H9 (cell line): Measurements from ENCODE around the gene BRD1. TPM values are rescaled to one million over a fixed set of nuclear protein-coding genes. Genes with fewer than 3 reads are reported as not detected.

Source experiments
- DNase-seq: peaks from one replicate; pipeline ENCODE4 v3.0.0-alpha.2; 2017
- H2AFZ ChIP-seq: one replicate; pipeline ENCODE4 v1.6.1; 2013; ENCODE audit warnings: mild to moderate bottlenecking, low read length, control low read depth, moderate library complexity
- H2AK5ac ChIP-seq: 2 replicates; pipeline ENCODE4 v1.6.1; 2013; ENCODE audit warnings: low read length, control low read depth, mixed read lengths; ENCODE audit not compliant: insufficient read length
- H2BK120ac ChIP-seq: one replicate; pipeline ENCODE4 v1.6.1; 2013; ENCODE audit warnings: low read depth, mild to moderate bottlenecking, low read length, control low read depth, inconsistent platforms; ENCODE audit not compliant: poor library complexity, severe bottlenecking
- H2BK12ac ChIP-seq: 2 replicates; pipeline ENCODE4 v1.6.1; 2013; ENCODE audit warnings: low read length, control low read depth, mixed read lengths, low read depth; ENCODE audit not compliant: insufficient read length
- H2BK15ac ChIP-seq: 2 replicates; pipeline ENCODE4 v1.6.1; 2013; ENCODE audit warnings: low read depth, low read length, control low read depth
- H2BK20ac ChIP-seq: one replicate; pipeline ENCODE4 v1.6.1; 2013; ENCODE audit warnings: low read depth, mild to moderate bottlenecking, low read length, control low read depth, inconsistent platforms; ENCODE audit not compliant: poor library complexity, severe bottlenecking
- H2BK5ac ChIP-seq: 2 replicates; pipeline ENCODE4 v1.6.1; 2013; ENCODE audit warnings: low read length, control low read depth, mixed read lengths; ENCODE audit not compliant: insufficient read length
- H3K14ac ChIP-seq: 2 replicates; pipeline ENCODE4 v1.6.1; 2013; ENCODE audit warnings: low read length, control low read depth; ENCODE audit not compliant: insufficient read depth
- H3K18ac ChIP-seq: 2 replicates; pipeline ENCODE4 v1.6.1; 2013; ENCODE audit warnings: low read depth, mild to moderate bottlenecking, mixed read lengths, low read length, control low read depth; ENCODE audit not compliant: insufficient read length
- H3K23ac ChIP-seq: 2 replicates; pipeline ENCODE4 v1.6.1; 2013; ENCODE audit warnings: low read length, control low read depth, mixed read lengths, low read depth; ENCODE audit not compliant: insufficient read length
- H3K23me2 ChIP-seq: 2 replicates; pipeline ENCODE4 v1.6.1; 2013; ENCODE audit warnings: low read depth, mild to moderate bottlenecking, mixed read lengths, low read length, control low read depth; ENCODE audit not compliant: insufficient read length, poor library complexity, severe bottlenecking
- H3K27ac ChIP-seq: 2 replicates; pipeline ENCODE4 v1.5.1; 2013; ENCODE audit warnings: low read length, control low read depth, mixed read lengths, low read depth; ENCODE audit not compliant: insufficient read length
- H3K27me3 ChIP-seq: 2 replicates; pipeline ENCODE4 v1.6.1; 2013; ENCODE audit warnings: low read length, control low read depth, inconsistent platforms; ENCODE audit not compliant: insufficient read depth
- H3K4ac ChIP-seq: 2 replicates; pipeline ENCODE4 v1.6.1; 2013; ENCODE audit warnings: low read depth, mild to moderate bottlenecking, control low read depth, inconsistent platforms, low read length, moderate library complexity
- H3K4me1 ChIP-seq: 2 replicates; pipeline ENCODE4 v1.6.1; 2013; ENCODE audit warnings: low read length, control low read depth, inconsistent platforms; ENCODE audit not compliant: insufficient read depth
- H3K4me2 ChIP-seq: 2 replicates; pipeline ENCODE4 v1.6.1; 2013; ENCODE audit warnings: low read length, control low read depth, mixed read lengths; ENCODE audit not compliant: insufficient read length, insufficient read depth
- H3K56ac ChIP-seq: 2 replicates; pipeline ENCODE4 v1.6.1; 2013; ENCODE audit warnings: low read depth, mild to moderate bottlenecking, mixed read lengths, low read length, control low read depth; ENCODE audit not compliant: insufficient read length
- H3K79me1 ChIP-seq: 2 replicates; pipeline ENCODE4 v1.6.1; 2013; ENCODE audit warnings: low read depth, mild to moderate bottlenecking, moderate library complexity, low read length, control low read depth, inconsistent platforms; ENCODE audit not compliant: insufficient read depth, poor library complexity, severe bottlenecking
- H3K79me2 ChIP-seq: 2 replicates; pipeline ENCODE4 v1.6.1; 2013; ENCODE audit warnings: low read length, control low read depth, inconsistent platforms; ENCODE audit not compliant: insufficient read depth
- H3K9ac ChIP-seq: 2 replicates; pipeline ENCODE4 v1.6.1; 2013; ENCODE audit warnings: low read length, control low read depth, mixed read lengths; ENCODE audit not compliant: insufficient read length; ENCODE audit errors: extremely low read depth
- H3K9me3 ChIP-seq: one replicate; pipeline ENCODE4 v1.6.1; 2013; ENCODE audit warnings: low read depth, low read length, inconsistent platforms; ENCODE audit not compliant: control insufficient read depth
- H3T11ph ChIP-seq: one replicate; pipeline ENCODE4 v1.6.1; 2013; ENCODE audit warnings: mild to moderate bottlenecking, low read length, control low read depth, inconsistent platforms
- H4K20me1 ChIP-seq: one replicate; pipeline ENCODE4 v1.6.1; 2013; ENCODE audit not compliant: control insufficient read depth, insufficient read length, insufficient read depth
- H4K5ac ChIP-seq: 2 replicates; pipeline ENCODE4 v1.6.1; 2013; ENCODE audit warnings: low read depth, mild to moderate bottlenecking, mixed read lengths, low read length, control low read depth; ENCODE audit not compliant: insufficient read length
- H4K8ac ChIP-seq: replicated peaks from 2 replicates; pipeline ENCODE4 v1.6.1; 2013; ENCODE audit warnings: low read length, control low read depth, mixed read lengths, low read depth; ENCODE audit not compliant: insufficient read length
- H4K91ac ChIP-seq: 2 replicates; pipeline ENCODE4 v1.6.1; 2013; ENCODE audit warnings: low read depth, mild to moderate bottlenecking, moderate library complexity, mixed read lengths, low read length, control low read depth; ENCODE audit not compliant: insufficient read length
- H3K27ac Mint-ChIP-seq, 3 experiments: 2 replicates in 2 of 3; 3 replicates in 1 of 3; pipeline ENCODE4 v1.8.0; 2020 to 2021; ENCODE audit warnings: mixed read lengths in 3 of 3, mild to moderate bottlenecking in 1 of 3, moderate library complexity in 1 of 3
- H3K27me3 Mint-ChIP-seq: 2 replicates; pipeline ENCODE4 v1.8.0; 2021; ENCODE audit warnings: low read depth, mild to moderate bottlenecking, moderate library complexity, mixed read lengths
- H3K36me3 Mint-ChIP-seq, 3 experiments: 2 replicates in 2 of 3; 3 replicates in 1 of 3; pipeline ENCODE4 v1.8.0; 2020 to 2021; ENCODE audit warnings: low read depth in 3 of 3, mixed read lengths in 3 of 3; ENCODE audit not compliant: insufficient read depth in 1 of 3
- H3K4me1 Mint-ChIP-seq, 2 experiments: 2 replicates each; pipeline ENCODE4 v1.8.0; 2020; ENCODE audit warnings: mixed read lengths in 2 of 2
- H3K4me3 Mint-ChIP-seq, 2 experiments: 2 replicates in 1 of 2; 3 replicates in 1 of 2; pipeline ENCODE4 v1.8.0; 2020 to 2021; ENCODE audit warnings: mild to moderate bottlenecking in 2 of 2, mixed read lengths in 2 of 2, moderate library complexity in 1 of 2
- H3K9me3 Mint-ChIP-seq, 2 experiments: 2 replicates in 1 of 2; 3 replicates in 1 of 2; pipeline ENCODE4 v1.8.0; 2020; ENCODE audit warnings: mild to moderate bottlenecking in 2 of 2, mixed read lengths in 2 of 2, moderate library complexity in 1 of 2
- CTCF ChIP-seq: fragments of 200-600 bp; sonication (generic); conservative IDR thresholded peaks from 3 replicates; pipeline ENCODE4 v1.8.0; 2021; ENCODE audit warnings: antibody characterized with exemption, mild to moderate bottlenecking
- WGBS: extraction: QIAGEN DNeasy Blood & Tissue Kit; methylation state at CpG from one replicate; pipeline ENCODE4 v1.1.7; 2013; ENCODE audit warnings: missing lambda C conversion rate, low lambda C conversion rate, mixed read lengths; ENCODE audit not compliant: insufficient read length; ENCODE audit errors: extremely low coverage; 5-methylcytosine and 5-hydroxymethylcytosine counted together
- total RNA-seq: library from RNA; stranded (reverse); gene quantifications from 2 replicates; pipeline ENCODE4 v1.2.1, GENCODE V29; 2021

The BRD1 gene
- total RNA-seq, 1 experiment from 2014 or later, result 51.3 TPM

- peaks cover 3 to 7% (median 5%) of the 10 kb centered on the region in 3 experiments; a peak in 5 of 7 replicates for H3K36me3 Mint-ChIP-seq
- Histone ChIP-seq H3K23ac (no peak overlapping the region), H3K56ac (no peak overlapping the region), H3T11ph (no peak overlapping the region), H3K14ac (no peak overlapping the region), H3K79me2 (no peaks in the 10 kb centered on the region), H3K9me3 (peaks cover 6% of the 10 kb centered on the region), H4K20me1 (no peaks in the 10 kb centered on the region), H4K8ac (no peak overlapping the region), H3K27ac (no peak overlapping the region), H3K4me1 (0 out of 2 replicates have a peak, but pooled peaks cover 3% of the 10 kb centered on the region), H3K79me1 (no peaks in the 10 kb centered on the region), H2BK5ac (no peak overlapping the region), H3K23me2 (no peaks in the 10 kb centered on the region), H2BK120ac (no peak overlapping the region), H2BK12ac (no peak overlapping the region), H2AFZ (no peak overlapping the region), H3K4ac (no peak overlapping the region), H3K27me3 (no peaks in the 10 kb centered on the region; the same call in 1 of the 2 replicates), H3K9ac (no peak overlapping the region), H2BK15ac (no peak overlapping the region), H4K91ac (no peak overlapping the region), H4K5ac (no peak overlapping the region), H2BK20ac (no peak overlapping the region), H3K18ac (no peak overlapping the region), H3K4me2 (no peak overlapping the region), H2AK5ac (no peak overlapping the region)
- H3K27me3 Mint-ChIP-seq, result peaks cover 71% of the 10 kb centered on the region
- peak; percentile 65 for DNase-seq
- peaks cover 28 to 34% of the 10 kb centered on the region in 2 experiments for H3K9me3 Mint-ChIP-seq
- no CpG with 5 or more reads among the region's 16 CpGs for WGBS
- no peak overlapping the region for H3K4me3 Mint-ChIP-seq
- H3K4me1 Mint-ChIP-seq, result peaks cover 5 to 7% of the 10 kb centered on the region in 2 experiments
- TF ChIP-seq CTCF, result no peak
- H3K27ac Mint-ChIP-seq, result no peak overlapping the region; a peak in 1 of 7 replicates
These were observed 92.2 kb downstream of the BRD1 start for GRCh38 chr22:49735411-49735900.
